Calu3 (cell line): Measurements from ENCODE around the gene SLC36A4. TPM values are rescaled to one million over a fixed set of nuclear protein-coding genes. Genes with fewer than 3 reads are reported as not detected.

Experiments
- BruUV-seq: library from RNA; stranded (reverse); fragments of 400-500 nt; replicated peaks from 2 replicates; lab custom pipeline; 2021; lab: Mats Ljungman, UMichigan
- CTCF ChIA-PET: fragments of 300-600 bp; sonication (Branson Sonifier 250); formaldehyde crosslinking; loops from one replicate; lab custom pipeline; 2022; ENCODE audit warnings: antibody characterized with exemption; lab: Charles Lee
- DNase-seq: peaks from one replicate; pipeline ENCODE4 v3.0.0; 2022
- H3K27ac Mint-ChIP-seq: one replicate; pipeline ENCODE4 v1.8.0; 2022; ENCODE audit warnings: mixed read lengths; ENCODE audit not compliant: unreplicated experiment
- H3K27me3 Mint-ChIP-seq: one replicate; pipeline ENCODE4 v1.8.0; 2022; ENCODE audit warnings: mixed read lengths; ENCODE audit not compliant: unreplicated experiment
- H3K36me3 Mint-ChIP-seq: one replicate; pipeline ENCODE4 v1.8.0; 2022; ENCODE audit warnings: mild to moderate bottlenecking, moderate library complexity, mixed read lengths; ENCODE audit not compliant: insufficient read depth, unreplicated experiment
- H3K4me1 Mint-ChIP-seq: one replicate; pipeline ENCODE4 v1.8.0; 2022; ENCODE audit warnings: mild to moderate bottlenecking, low read depth, mixed read lengths; ENCODE audit not compliant: unreplicated experiment
- H3K4me3 Mint-ChIP-seq: one replicate; pipeline ENCODE4 v1.8.0; 2022; ENCODE audit warnings: mild to moderate bottlenecking, low read depth, moderate library complexity, mixed read lengths; ENCODE audit not compliant: unreplicated experiment
- H3K9me3 Mint-ChIP-seq: one replicate; pipeline ENCODE4 v1.8.0; 2022; ENCODE audit warnings: low read depth, mixed read lengths; ENCODE audit not compliant: unreplicated experiment
- intact Hi-C: fragments of 100-400 bp; cut with micrococcal nuclease; formaldehyde crosslinking; loops from one replicate; pipeline ENCODE4 v1.10.0; 2022; ENCODE audit not compliant: unreplicated experiment
- total RNA-seq: library from RNA; stranded (reverse); gene quantifications from 2 replicates; pipeline ENCODE4 v1.2.3, GENCODE V29; 2022
- TF ChIP-seq, protein P1 (sequence below): fragments of 200-600 bp; IDR thresholded peaks from one replicate; pipeline ENCODE4 v1.8.0; 2022; ENCODE audit warnings: antibody characterized with exemption; ENCODE audit not compliant: unreplicated experiment

SLC36A4 gene
- total RNA-seq, 1 experiment from 2014 or later, result 12.4 TPM

DNA sequence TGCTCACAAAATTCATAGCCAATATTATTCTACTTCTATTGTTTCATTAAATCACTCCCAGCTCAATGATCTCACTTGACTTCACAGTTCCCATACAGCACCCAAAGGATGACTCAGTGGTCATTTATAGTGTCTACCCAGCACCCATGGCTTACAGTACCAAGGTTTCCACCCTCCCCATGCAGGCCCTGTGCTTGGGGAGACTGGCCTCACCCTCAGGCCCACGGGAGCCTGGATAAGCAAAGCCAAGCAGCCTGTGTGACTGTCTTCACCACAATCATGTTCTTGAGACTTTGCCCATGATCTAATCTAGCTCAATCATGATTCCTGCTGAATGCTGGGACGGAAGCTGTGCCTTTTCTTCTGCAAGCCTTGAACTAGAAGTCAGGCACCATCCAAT, 97.6 kb downstream of the SLC36A4 start:
- CTCF ChIA-PET, result no interaction called here

DNA sequence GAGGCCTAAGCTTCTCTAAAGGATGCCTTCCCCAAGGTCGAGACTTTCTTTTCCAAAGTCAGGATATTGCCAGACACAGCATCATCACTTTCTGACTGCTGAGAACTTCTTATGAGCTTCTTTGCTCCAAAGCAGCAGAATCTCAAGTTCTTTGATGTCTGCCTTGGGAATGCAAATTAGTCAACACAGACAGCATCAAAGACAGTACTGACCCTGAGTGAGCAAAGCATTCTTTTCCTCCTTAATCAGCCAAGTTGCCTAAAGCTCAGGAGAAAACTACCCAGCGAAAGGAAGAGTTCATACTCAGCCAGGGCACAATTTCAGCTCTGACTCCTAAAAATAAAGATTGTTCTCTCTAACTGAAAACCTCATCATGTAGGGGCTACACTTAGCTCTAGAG, 98.0 kb downstream of the SLC36A4 start:
- DNase-seq, result no peak
- H3K9me3 Mint-ChIP-seq, result peaks cover 8% of the 10 kb centered on the region
- no peak overlapping the region for H3K27ac Mint-ChIP-seq

More for the DNA sequence above, 97.6 kb downstream of the SLC36A4 start:
- BruUV-seq, result no TSS peak
- no peak for DNase-seq
- no peaks in the 10 kb centered on the region for H3K4me1 Mint-ChIP-seq
- H3K36me3 Mint-ChIP-seq, result no peaks in the 10 kb centered on the region
- H3K27ac Mint-ChIP-seq, result no peak overlapping the region
- no peaks in the 10 kb centered on the region for H3K27me3 Mint-ChIP-seq
- H3K9me3 Mint-ChIP-seq, result peaks cover 8% of the 10 kb centered on the region
- no peak overlapping the region for H3K4me3 Mint-ChIP-seq
- TF ChIP-seq, protein P1, sequence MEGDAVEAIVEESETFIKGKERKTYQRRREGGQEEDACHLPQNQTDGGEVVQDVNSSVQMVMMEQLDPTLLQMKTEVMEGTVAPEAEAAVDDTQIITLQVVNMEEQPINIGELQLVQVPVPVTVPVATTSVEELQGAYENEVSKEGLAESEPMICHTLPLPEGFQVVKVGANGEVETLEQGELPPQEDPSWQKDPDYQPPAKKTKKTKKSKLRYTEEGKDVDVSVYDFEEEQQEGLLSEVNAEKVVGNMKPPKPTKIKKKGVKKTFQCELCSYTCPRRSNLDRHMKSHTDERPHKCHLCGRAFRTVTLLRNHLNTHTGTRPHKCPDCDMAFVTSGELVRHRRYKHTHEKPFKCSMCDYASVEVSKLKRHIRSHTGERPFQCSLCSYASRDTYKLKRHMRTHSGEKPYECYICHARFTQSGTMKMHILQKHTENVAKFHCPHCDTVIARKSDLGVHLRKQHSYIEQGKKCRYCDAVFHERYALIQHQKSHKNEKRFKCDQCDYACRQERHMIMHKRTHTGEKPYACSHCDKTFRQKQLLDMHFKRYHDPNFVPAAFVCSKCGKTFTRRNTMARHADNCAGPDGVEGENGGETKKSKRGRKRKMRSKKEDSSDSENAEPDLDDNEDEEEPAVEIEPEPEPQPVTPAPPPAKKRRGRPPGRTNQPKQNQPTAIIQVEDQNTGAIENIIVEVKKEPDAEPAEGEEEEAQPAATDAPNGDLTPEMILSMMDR, result no peak
- intact Hi-C loops, result no loop called here

More for the DNA sequence above, 98.0 kb downstream of the SLC36A4 start:
- Mint-ChIP-seq H3K27me3 (no peaks in the 10 kb centered on the region), H3K4me1 (no peaks in the 10 kb centered on the region), H3K36me3 (no peaks in the 10 kb centered on the region), H3K4me3 (no peak overlapping the region)
- CTCF ChIA-PET, result no interaction called here
- intact Hi-C loops, result no loop called here
- BruUV-seq, result no TSS peak
- TF ChIP-seq, protein P1, result no peak

Other genes starting within 250 kb of the SLC36A4 start
- gene MTNR1B, start 228.3 kb downstream of the SLC36A4 start, total RNA-seq, result not detected in 2 replicates
- gene DEUP1, start 132.8 kb upstream of the SLC36A4 start, total RNA-seq, result not detected in 2 replicates